Activated CD4-positive, alpha-beta T cell treated with anti-CD3 and anti-CD28 coated beads, Interleukin-2, amount 10 ng/mL, durations not matched to agents 24 days and 14 days (primary cell): ENCODE results near the gene YPEL4. TPM values are rescaled to one million over a fixed set of nuclear protein-coding genes. Genes with fewer than 3 reads are reported as not detected.
A peak's percentile ranks its signal among the peaks of the same experiment; 100 is the strongest.
"Not testable (repeated sequence)": the region's sequence is repeated elsewhere in the genome, so short reads cannot be mapped to it uniquely, and the experiment has no call there.

Experiments used
- DNase-seq: peaks from one replicate; pipeline ENCODE4 v3.0.0; 2022
- H3K27ac Mint-ChIP-seq: one replicate; pipeline ENCODE4 v1.8.0; 2022; ENCODE audit warnings: mild to moderate bottlenecking, mixed read lengths
- H3K27me3 Mint-ChIP-seq: one replicate; pipeline ENCODE4 v1.8.0; 2022; ENCODE audit warnings: mixed read lengths
- H3K36me3 Mint-ChIP-seq: one replicate; pipeline ENCODE4 v1.8.0; 2022; ENCODE audit warnings: low read depth, mild to moderate bottlenecking, mixed read lengths
- H3K4me1 Mint-ChIP-seq: one replicate; pipeline ENCODE4 v1.8.0; 2021; ENCODE audit warnings: mixed read lengths
- H3K4me3 Mint-ChIP-seq: one replicate; pipeline ENCODE4 v1.8.0; 2022; ENCODE audit warnings: mild to moderate bottlenecking, moderate library complexity, mixed read lengths
- H3K9me3 Mint-ChIP-seq: one replicate; pipeline ENCODE4 v1.8.0; 2021; ENCODE audit warnings: mixed read lengths
- intact Hi-C: fragments of 100-400 bp; cut with micrococcal nuclease; formaldehyde crosslinking; loops from one replicate; pipeline ENCODE4 v1.15.1; 2023
- total RNA-seq: library from RNA; stranded (reverse); gene quantifications from 2 replicates; pipeline ENCODE4 v1.2.3, GENCODE V29; 2022

The YPEL4 gene
- total RNA-seq = 0.40 and 0.47 TPM in 2 replicates

DNA sequence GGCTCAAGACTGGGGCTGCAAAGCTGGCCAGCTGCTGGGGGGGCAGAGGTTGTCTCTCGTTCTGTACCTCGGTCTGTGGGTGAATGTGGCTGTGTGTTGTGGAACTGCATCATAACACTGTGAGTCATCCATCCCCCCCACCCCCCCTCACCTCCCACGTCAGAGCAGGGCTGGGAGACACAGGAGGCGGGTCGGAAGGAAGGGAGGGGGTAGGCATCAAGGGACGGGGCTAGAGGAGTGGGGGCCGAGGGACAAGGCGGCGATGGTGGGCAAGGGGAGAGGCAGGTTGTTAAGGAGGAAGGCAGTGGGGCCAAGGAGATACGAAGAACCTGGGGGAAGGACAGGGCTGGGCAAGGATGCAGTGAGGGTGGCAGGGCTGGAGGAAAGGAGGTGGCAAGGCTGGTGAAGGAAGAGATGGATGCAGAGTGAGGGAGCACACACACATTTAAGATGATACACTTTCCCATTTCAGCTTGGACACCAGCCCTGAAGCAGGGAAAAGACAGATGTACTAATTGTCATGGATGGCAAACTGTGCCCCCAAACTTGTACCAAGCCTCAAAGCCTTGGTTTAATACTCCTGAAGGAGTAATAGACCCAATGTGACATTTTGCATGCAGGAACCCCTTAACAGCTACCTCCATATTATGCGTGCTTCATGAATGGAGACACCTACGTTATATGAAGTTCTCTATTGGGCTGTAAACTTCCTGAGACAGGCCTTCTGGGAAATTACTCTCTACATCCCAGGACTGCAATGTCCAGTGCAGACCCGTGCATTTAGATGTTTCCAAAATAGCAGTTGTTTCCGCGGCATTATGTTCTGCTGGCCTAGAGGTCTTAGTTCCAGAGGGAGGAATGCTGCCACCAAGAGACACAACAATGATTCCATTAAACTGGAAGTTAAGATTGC is at the start of gene YPEL4:
TSS of gene YPEL4 (minus strand) at position 87 of the 913 bp plus-strand sequence. CDS start 2,805 bp downstream, outside the sequence.
- Mint-ChIP-seq H3K4me1 (peaks cover 49% of the 10 kb centered on the region), H3K9me3 (no peaks in the 10 kb centered on the region), H3K36me3 (no peaks in the 10 kb centered on the region), H3K4me3 (peak within 1 kb of the TSS; percentile 86), H3K27me3 (peaks cover 34% of the 10 kb centered on the region), H3K27ac (peak within 1 kb of the TSS; percentile 75)
- DNase-seq = peak; percentile 88
- intact Hi-C loops = loop anchor here (1.0 to 5.0 kb wide), 2 partner anchors 7 to 313 kb away; partner anchors contain the start of genes CLP1, P2RX3 and SSRP1

DNA sequence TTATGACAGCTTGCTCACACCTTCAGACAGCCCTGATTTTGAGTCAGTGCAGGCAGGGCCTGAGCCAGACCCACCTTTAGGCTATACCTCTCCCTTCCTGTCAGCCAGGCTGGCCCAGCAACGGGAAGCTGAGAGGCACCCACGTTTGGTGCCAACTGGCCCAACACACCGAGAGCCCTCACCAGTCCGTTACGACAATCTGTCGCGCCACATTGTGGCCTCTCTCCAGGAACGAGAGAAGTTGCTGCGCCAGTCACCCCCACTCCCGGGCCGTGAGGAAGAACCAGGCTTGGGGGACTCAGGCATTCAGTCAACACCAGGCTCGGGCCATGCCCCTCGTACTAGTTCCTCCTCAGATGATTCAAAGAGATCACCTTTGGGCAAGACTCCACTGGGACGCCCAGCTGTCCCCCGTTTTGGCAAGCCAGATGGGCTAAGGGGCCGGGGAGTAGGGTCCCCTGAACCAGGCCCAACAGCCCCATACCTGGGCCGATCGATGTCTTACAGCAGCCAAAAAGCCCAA is 49.2 kb upstream of the YPEL4 start:
- Mint-ChIP-seq H3K36me3 (peaks cover 59% of the 10 kb centered on the region), H3K27ac (no peak overlapping the region), H3K4me3 (no peak overlapping the region), H3K27me3 (no peaks in the 10 kb centered on the region), H3K4me1 (no peaks in the 10 kb centered on the region), H3K9me3 (no peaks in the 10 kb centered on the region)
- intact Hi-C loops = no loop called here
- DNase-seq = no peak

DNA sequence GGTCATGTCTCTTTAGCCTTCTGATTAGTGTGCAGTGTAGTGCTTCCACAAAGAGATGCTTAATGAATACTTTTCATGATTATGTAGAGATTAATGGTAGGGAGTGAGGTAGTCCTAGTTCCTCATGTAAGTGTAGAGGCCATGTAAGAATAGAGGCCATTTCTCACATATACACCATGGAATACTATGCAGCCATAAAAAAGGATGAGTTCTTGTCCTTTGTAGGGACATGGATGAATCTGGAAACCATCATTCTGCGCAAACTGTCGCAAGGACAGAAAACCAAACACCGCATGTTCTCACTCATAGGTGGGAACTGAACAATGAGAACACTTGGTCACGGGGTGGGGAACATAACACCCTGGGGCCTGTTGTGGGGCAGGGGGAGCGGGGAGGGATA is 40.8 kb upstream of the YPEL4 start:
- H3K27me3 Mint-ChIP-seq, H3K27ac Mint-ChIP-seq, H3K9me3 Mint-ChIP-seq, intact Hi-C loops, DNase-seq, H3K4me1 Mint-ChIP-seq, H3K4me3 Mint-ChIP-seq: not testable (repeated sequence)
- peaks cover 62% of the 10 kb centered on the region for H3K36me3 Mint-ChIP-seq

DNA sequence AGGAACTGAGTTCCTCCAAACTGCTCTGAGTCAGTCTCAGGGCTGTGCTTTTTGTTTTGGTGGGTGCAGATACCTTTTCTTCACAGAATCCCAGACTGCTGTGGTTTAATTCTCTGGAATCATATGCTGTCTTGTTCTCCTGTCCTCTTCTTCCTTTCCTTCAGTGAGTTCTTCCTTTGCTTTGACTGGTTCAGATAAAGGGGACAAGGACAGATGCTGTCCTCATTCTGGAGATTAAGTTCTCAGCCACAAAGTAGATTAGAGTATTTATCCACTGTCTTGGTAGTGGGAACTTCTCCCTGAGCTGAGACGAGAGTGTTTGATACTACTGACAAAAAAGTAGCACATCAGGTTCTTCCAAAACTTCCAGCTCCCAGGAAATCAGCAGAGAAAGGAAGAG is 31.5 kb upstream of the YPEL4 start:
- peak overlapping the region; percentile 38 for H3K27ac Mint-ChIP-seq
- no peak overlapping the region for H3K4me3 Mint-ChIP-seq
- no peak for DNase-seq
- intact Hi-C loops = no loop called here
- H3K9me3 Mint-ChIP-seq = no peaks in the 10 kb centered on the region
- peaks cover 30% of the 10 kb centered on the region for H3K4me1 Mint-ChIP-seq
- H3K36me3 Mint-ChIP-seq = peaks cover 60% of the 10 kb centered on the region
- H3K27me3 Mint-ChIP-seq = no peaks in the 10 kb centered on the region

DNA sequence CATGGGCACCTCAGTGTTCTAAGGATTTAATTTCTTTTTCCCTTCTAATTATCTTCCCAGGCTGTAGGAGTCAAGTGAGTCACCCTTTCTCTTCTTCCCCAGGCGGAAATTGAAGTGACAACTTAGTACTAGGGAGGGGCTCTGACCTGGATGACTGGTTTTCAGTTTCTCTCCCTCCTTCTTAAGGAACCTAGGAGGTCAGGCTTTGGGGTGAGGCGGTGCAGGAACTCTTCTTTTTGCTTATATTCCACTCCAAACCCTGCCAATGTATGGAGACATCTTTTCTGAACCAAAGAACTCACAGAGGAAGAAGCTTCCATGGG is 30.8 kb upstream of the YPEL4 start:
- Mint-ChIP-seq H3K4me1 (peaks cover 36% of the 10 kb centered on the region), H3K27ac (peak overlapping the region; percentile 83), H3K4me3 (peak overlapping the region; percentile 2), H3K9me3 (no peaks in the 10 kb centered on the region), H3K27me3 (no peaks in the 10 kb centered on the region), H3K36me3 (peaks cover 62% of the 10 kb centered on the region)
- intact Hi-C loops = loop anchor here (1.0 kb wide), 1 partner anchor 12 kb away; the partner anchor contains the start of gene ZDHHC5
- DNase-seq = no peak

DNA sequence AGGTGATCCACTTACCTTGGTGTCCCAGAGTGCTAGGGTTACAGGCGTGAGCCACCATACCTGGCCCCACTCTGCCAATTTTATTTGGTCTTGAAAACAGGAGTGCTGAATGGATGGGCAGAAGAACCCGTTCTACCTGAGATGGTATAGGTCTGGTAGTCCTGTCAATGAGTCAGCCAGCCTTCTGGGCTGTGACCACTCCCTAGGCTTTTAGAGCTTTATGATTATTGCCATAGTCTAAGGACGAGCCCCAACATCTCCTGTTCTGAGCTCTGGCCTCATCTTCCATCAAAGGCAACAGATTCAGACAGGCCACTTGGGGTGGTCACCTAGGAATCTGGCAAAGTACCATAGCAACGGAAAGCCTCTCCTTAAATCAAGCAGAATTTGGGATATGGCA is 29.7 kb upstream of the YPEL4 start:
- Mint-ChIP-seq H3K27ac (no peak overlapping the region), H3K9me3 (no peaks in the 10 kb centered on the region), H3K4me1 (peaks cover 43% of the 10 kb centered on the region), H3K27me3 (no peaks in the 10 kb centered on the region), H3K4me3 (no peak overlapping the region), H3K36me3 (peaks cover 61% of the 10 kb centered on the region)
- no peak for DNase-seq
- intact Hi-C loops = no loop called here

DNA sequence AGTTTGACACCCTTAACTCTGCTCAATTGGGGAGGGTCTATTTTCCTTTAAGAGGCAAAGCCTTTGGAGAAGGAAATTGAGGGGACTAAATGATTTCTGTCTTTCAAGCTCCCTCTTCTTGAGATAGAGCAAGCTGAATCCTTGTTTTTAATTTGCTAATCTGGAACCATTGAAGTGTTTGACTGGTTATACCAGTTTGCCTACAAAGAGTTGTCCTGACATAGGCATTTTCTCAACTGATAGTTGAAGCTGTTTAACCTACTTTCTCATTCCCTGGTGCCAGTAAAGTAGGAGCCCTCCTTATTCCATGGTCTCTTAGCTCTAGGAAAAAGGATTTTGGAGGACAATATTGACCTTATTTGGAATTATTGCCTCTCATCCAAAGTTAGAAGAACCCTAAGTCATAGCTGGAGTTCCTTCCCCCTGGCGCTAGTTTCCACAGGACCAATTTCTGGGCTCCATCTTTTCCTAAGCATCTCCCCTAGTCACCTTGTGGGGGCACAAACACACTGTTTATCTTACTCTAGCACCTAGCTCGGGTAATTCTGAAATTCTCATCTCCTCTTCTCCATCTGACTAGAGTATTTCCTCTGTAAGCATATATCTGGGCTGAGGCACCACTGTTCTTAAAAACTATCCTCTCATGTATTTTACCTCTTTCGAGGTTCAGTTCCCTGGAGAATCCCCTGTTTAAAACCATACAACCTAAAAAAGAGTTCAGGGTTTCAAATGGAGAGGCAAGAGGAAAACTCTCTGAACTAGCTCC is 25.6 kb upstream of the YPEL4 start:
- no peak overlapping the region for H3K4me3 Mint-ChIP-seq
- intact Hi-C loops = no loop called here
- peaks cover 53% of the 10 kb centered on the region for H3K4me1 Mint-ChIP-seq
- H3K27me3 Mint-ChIP-seq = no peaks in the 10 kb centered on the region
- H3K27ac Mint-ChIP-seq = peak overlapping the region; percentile 56
- peaks cover 57% of the 10 kb centered on the region for H3K36me3 Mint-ChIP-seq
- no peaks in the 10 kb centered on the region for H3K9me3 Mint-ChIP-seq
- no peak for DNase-seq

GRCh38 chr11:57674251-57674650 is 24.5 kb upstream of the YPEL4 start:
- H3K9me3 Mint-ChIP-seq = no peaks in the 10 kb centered on the region
- intact Hi-C loops = no loop called here
- H3K27me3 Mint-ChIP-seq = no peaks in the 10 kb centered on the region
- no peak overlapping the region for H3K27ac Mint-ChIP-seq
- DNase-seq = no peak
- H3K36me3 Mint-ChIP-seq = peaks cover 54% of the 10 kb centered on the region
- H3K4me1 Mint-ChIP-seq = peaks cover 57% of the 10 kb centered on the region
- no peak overlapping the region for H3K4me3 Mint-ChIP-seq

DNA sequence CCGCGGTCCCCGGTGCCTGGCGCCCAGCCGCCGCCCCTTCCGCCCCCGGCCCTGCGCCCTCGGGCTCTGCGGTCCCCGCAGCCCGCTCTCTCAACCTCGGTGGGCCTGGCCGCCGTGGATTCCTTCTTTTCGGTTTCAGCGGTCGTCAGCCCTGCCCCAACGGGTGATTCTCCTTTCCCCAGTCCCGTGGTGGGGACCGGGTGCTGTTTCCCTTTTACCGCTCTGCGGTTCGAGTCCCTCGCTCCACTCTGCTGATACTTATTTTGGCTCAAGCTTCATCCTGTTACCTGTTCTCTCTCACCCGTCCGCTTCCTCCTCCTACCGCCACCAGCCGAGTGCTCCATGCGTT is 18.7 kb upstream of the YPEL4 start:
- intact Hi-C loops = loop anchor here (1.0 to 10.0 kb wide), 5 partner anchors 12 to 1474 kb away; partner anchors contain the start of genes FAM111A, P2RX3 and SSRP1
- H3K27ac Mint-ChIP-seq = peak overlapping the region; percentile 97
- H3K4me3 Mint-ChIP-seq = peak overlapping the region; percentile 86
- no peaks in the 10 kb centered on the region for H3K9me3 Mint-ChIP-seq
- peaks cover 39% of the 10 kb centered on the region for H3K4me1 Mint-ChIP-seq
- no peaks in the 10 kb centered on the region for H3K27me3 Mint-ChIP-seq
- no peak for DNase-seq
- peaks cover 30% of the 10 kb centered on the region for H3K36me3 Mint-ChIP-seq

DNA sequence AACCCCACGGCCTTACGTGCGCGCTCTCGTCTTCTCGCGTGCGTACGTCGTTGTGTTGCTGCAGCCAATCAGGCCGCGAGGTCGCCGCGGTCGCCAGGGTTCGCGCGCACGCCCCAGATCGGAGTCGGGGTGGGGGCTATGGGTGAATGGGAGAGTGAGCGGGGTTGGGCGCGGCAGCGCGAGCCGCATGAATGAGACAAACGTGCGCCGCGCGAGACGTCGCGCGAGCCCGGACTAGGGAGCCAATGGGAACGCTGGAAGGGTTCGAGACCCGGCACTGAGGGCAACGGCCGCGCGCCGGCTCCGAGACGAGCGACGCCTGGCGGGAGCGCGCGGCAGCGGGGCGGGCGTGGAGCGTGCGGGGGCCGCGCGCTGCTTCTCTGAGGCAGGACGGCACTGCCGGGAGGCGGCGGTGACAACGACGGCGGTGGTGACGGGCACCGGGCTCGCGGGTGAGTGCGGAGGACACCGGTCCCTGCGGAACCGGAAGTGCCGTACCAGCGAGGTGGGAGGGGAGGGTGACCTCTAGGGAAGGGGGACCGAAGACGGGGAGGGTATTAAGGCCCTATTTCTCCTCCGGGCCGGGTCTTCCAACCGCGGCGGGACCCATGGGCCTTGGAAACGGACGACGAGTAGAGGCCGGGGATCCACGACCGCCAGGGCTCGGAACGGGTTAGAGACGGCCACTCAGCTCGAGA is 18.2 kb upstream of the YPEL4 start, which contains the start of gene ZDHHC5:
TSS of gene ZDHHC5 (plus strand) at position 379 of the 698 bp plus-strand sequence. CDS start 4,977 bp downstream, outside the sequence.
- Mint-ChIP-seq H3K9me3 (no peaks in the 10 kb centered on the region), H3K4me1 (peaks cover 35% of the 10 kb centered on the region), H3K4me3 (peak within 1 kb of the TSS; percentile 86), H3K36me3 (peaks cover 25% of the 10 kb centered on the region), H3K27me3 (no peaks in the 10 kb centered on the region), H3K27ac (peak within 1 kb of the TSS; percentile 97)
- peak; percentile 100 for DNase-seq
- intact Hi-C loops = loop anchor here (1.0 to 10.0 kb wide), 11 partner anchors 11 to 1474 kb away; partner anchors contain the start of genes CLP1, FAM111A, MED19 and P2RX3

GRCh38 chr11:57667117-57667735 is 17.5 kb upstream of the YPEL4 start:
- H3K36me3 Mint-ChIP-seq = peaks cover 27% of the 10 kb centered on the region
- peak overlapping the region; percentile 86 for H3K4me3 Mint-ChIP-seq
- no peaks in the 10 kb centered on the region for H3K27me3 Mint-ChIP-seq
- DNase-seq = peak; percentile 97
- peak overlapping the region; percentile 97 for H3K27ac Mint-ChIP-seq
- H3K4me1 Mint-ChIP-seq = peaks cover 31% of the 10 kb centered on the region
- no peaks in the 10 kb centered on the region for H3K9me3 Mint-ChIP-seq
- intact Hi-C loops = loop anchor here (1.0 to 10.0 kb wide), 9 partner anchors 10 to 1475 kb away; partner anchors contain the start of genes CLP1, FAM111A, MED19 and P2RX3

DNA sequence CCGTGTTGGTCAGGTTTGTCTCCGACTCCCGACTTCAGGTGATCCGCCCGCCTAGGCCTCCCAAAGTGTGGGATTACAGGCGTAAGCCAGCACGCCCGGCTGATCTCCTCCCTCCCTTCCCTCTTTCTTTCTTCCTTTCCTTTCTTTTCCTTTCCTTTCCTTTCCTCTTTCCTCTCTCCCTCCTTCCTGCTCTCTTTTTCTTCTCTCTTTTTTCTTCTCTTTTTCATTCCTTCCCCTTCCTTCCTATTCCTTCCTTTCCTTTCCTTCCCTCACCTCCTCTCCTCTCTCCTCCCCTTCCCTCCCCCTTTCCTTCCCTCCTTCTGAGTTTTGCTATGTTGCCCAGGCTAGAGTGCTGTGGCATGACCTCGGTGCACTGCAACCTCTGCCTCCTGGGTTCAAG is 14.3 kb upstream of the YPEL4 start:
- Mint-ChIP-seq H3K4me3 (no peak overlapping the region), H3K27me3 (no peaks in the 10 kb centered on the region), H3K36me3 (peaks cover 39% of the 10 kb centered on the region), H3K4me1 (peaks cover 14% of the 10 kb centered on the region), H3K9me3 (no peaks in the 10 kb centered on the region), H3K27ac (no peak overlapping the region)
- no peak for DNase-seq
- intact Hi-C loops = loop anchor here (10.0 kb wide), 1 partner anchor 861 kb away; no protein-coding TSS in a partner anchor

GRCh38 chr11:57662893-57663292 is 13.2 kb upstream of the YPEL4 start:
- Mint-ChIP-seq H3K9me3 (no peaks in the 10 kb centered on the region), H3K36me3 (peaks cover 36% of the 10 kb centered on the region), H3K27me3 (no peaks in the 10 kb centered on the region), H3K4me3 (no peak overlapping the region), H3K4me1 (peaks cover 16% of the 10 kb centered on the region), H3K27ac (no peak overlapping the region)
- intact Hi-C loops = loop anchor here (10.0 kb wide), 1 partner anchor 862 kb away; no protein-coding TSS in a partner anchor
- DNase-seq = peak; percentile 68
